Activated CD4-positive, alpha-beta T cell treated with anti-CD3 and anti-CD28 coated beads for 4 hours (primary cell): Measurements from ENCODE around the gene TEAD4.

ENCODE experiments used
- DNase-seq, 2 donors: peaks; one replicate each; pipeline ENCODE4 v3.0.0-alpha.2; 2020

TEAD4 gene

GRCh38 chr12:3085341-3086139, 126.3 kb downstream of the TEAD4 start:
- no peak for DNase-seq

- DNase-seq = no peak
Observed at GRCh38 chr12:3086211-3086610, 127.0 kb downstream of the TEAD4 start.

- DNase-seq = no peak
Observed at GRCh38 chr12:3086729-3087323, 127.6 kb downstream of the TEAD4 start.

- no peak for DNase-seq
Observed at GRCh38 chr12:3087758-3088650, 128.8 kb downstream of the TEAD4 start.

GRCh38 chr12:3089588-3089987, 130.4 kb downstream of the TEAD4 start:
- DNase-seq = no peak
